Measurements from ENCODE around the gene PDHA1. TPM values are rescaled to one million over a fixed set of nuclear protein-coding genes. Genes with fewer than 3 reads are reported as not detected.

The PDHA1 gene
- total RNA-seq, 4 donors from 2014 or later, result 48.8 to 121 (median 66.5) TPM

- no peaks in the 10 kb centered on the region for H3K4me1 ChIP-seq
- peaks cover 0 to 7% (median 7%) of the 10 kb centered on the region in 3 donors for H3K9me3 ChIP-seq
- DNase-seq, result no peak
- H3K27ac ChIP-seq, result no peak overlapping the region
- TF ChIP-seq POLR2A (IDR thresholded peaks at IDR 0.05), result no peak
- TF ChIP-seq CTCF (IDR thresholded peaks at IDR 0.05), result peak in 2 of 6 experiments; percentile 14 to 42
- no peaks in the 10 kb centered on the region for H3K36me3 ChIP-seq
- 67 to 73% methylated on average over 12 to 16 of the region's 16 CpGs for WGBS, 2 donors
- no peak overlapping the region for H3K4me3 ChIP-seq
- no peaks in the 10 kb centered on the region for H3K27me3 ChIP-seq
- intact Hi-C loops (cut with DNase I), result loop anchor here (5.0 to 10.0 kb wide), 2 partner anchors 410 to 943 kb away; no protein-coding TSS in a partner anchor
These were observed 8.6 kb upstream of the PDHA1 start for GRCh38 chrX:19334945-19335626.

GRCh38 chrX:19342331-19342906, 1.3 kb upstream of the PDHA1 start:
- no peak for DNase-seq
- H3K9me3 ChIP-seq, result no peaks in the 10 kb centered on the region
- no peaks in the 10 kb centered on the region for H3K36me3 ChIP-seq
- H3K4me1 ChIP-seq, result peaks cover 0 to 30% (median 11%) of the 10 kb centered on the region in 3 donors
- TF ChIP-seq CTCF (IDR thresholded peaks at IDR 0.05), result no peak
- no peak for TF ChIP-seq POLR2A (IDR thresholded peaks at IDR 0.05)
- intact Hi-C loops (cut with DNase I), result no loop called here
- peak overlapping the region in 1 of 4 donors; percentile 92 for H3K27ac ChIP-seq
- no peak overlapping the region for H3K4me3 ChIP-seq
- no peaks in the 10 kb centered on the region for H3K27me3 ChIP-seq
- 62 to 72% methylated on average over 4 to 6 of the region's 6 CpGs for WGBS, 2 donors

GRCh38 chrX:19343085-19343534, 617 bp upstream of the PDHA1 start:
- Histone ChIP-seq H3K36me3 (no peaks in the 10 kb centered on the region), H3K4me3 (peak overlapping the region; percentile 16 to 83 (median 72)), H3K9me3 (no peaks in the 10 kb centered on the region), H3K27ac (peak overlapping the region; percentile 54 to 93 (median 84)), H3K27me3 (no peaks in the 10 kb centered on the region), H3K4me1 (peaks cover 0 to 31% (median 11%) of the 10 kb centered on the region in 3 donors)
- no peak for DNase-seq
- intact Hi-C loops (cut with DNase I), result no loop called here
- TF ChIP-seq CTCF (IDR thresholded peaks at IDR 0.05), result no peak
- no peak for TF ChIP-seq POLR2A (IDR thresholded peaks at IDR 0.05)
- WGBS, 2 donors, result 44 to 51% methylated on average over 6 to 11 of the region's 11 CpGs

- TF ChIP-seq POLR2A (IDR thresholded peaks at IDR 0.05) (no peak), CTCF (IDR thresholded peaks at IDR 0.05) (no peak)
These were observed 934 bp downstream of the PDHA1 start for GRCh38 chrX:19344661-19345060.

GRCh38 chrX:19347916-19348315, 4.2 kb downstream of the PDHA1 start:
- WGBS, 2 donors, result 60 to 82% methylated on average over 3 of the region's 3 CpGs
- TF ChIP-seq POLR2A (IDR thresholded peaks at IDR 0.05) (no peak), CTCF (IDR thresholded peaks at IDR 0.05) (no peak)
- Histone ChIP-seq H3K4me1 (peaks cover 0 to 30% (median 11%) of the 10 kb centered on the region in 3 donors), H3K36me3 (peaks cover 0 to 45% (median 0%) of the 10 kb centered on the region in 3 donors), H3K27ac (no peak overlapping the region), H3K27me3 (no peaks in the 10 kb centered on the region), H3K9me3 (no peaks in the 10 kb centered on the region), H3K4me3 (no peak overlapping the region)
- intact Hi-C loops (cut with DNase I), result no loop called here
- DNase-seq, result no peak

More at GRCh38 chrX:19344661-19345060, 934 bp downstream of the PDHA1 start:
- WGBS, 2 donors, result 20 to 28% methylated on average over 2 to 10 of the region's 10 CpGs
- no peaks in the 10 kb centered on the region for H3K9me3 ChIP-seq
- peak overlapping the region in 3 of 4 donors; percentile 30 to 93 (median 89) for H3K27ac ChIP-seq
- peak overlapping the region; percentile 69 to 83 (median 74) for H3K4me3 ChIP-seq
- H3K27me3 ChIP-seq, result no peaks in the 10 kb centered on the region
- intact Hi-C loops (cut with DNase I), result no loop called here
- peaks cover 0 to 13% (median 0%) of the 10 kb centered on the region in 3 donors for H3K36me3 ChIP-seq
- DNase-seq, result no peak
- H3K4me1 ChIP-seq, result peaks cover 0 to 31% (median 11%) of the 10 kb centered on the region in 3 donors

Measured in esophagus squamous epithelium (tissue), 5 donors.